Liver (tissue), 9 donors: ENCODE results near the gene CIB2. TPM values are rescaled to one million over a fixed set of nuclear protein-coding genes. Genes with fewer than 3 reads are reported as not detected.
A peak's percentile ranks its signal among the peaks of the same experiment; 100 is the strongest.

Source experiments
- DNase-seq: peaks from one replicate; pipeline ENCODE4 v3.0.0-alpha.2; 2017; ENCODE audit warnings: low spot score
- H3K27ac ChIP-seq, 2 donors: one replicate each; pipeline ENCODE4 v1.7.0; 2013; ENCODE audit warnings: inconsistent platforms in 2 of 2, low read length in 2 of 2, control low read depth in 1 of 2, low read depth in 1 of 2, mild to moderate bottlenecking in 1 of 2
- H3K27me3 ChIP-seq, 4 donors: one replicate each; pipeline versions ENCODE4 v1.6.1 to v1.7.0; 2013; ENCODE audit warnings: low read length in 3 of 4, inconsistent platforms in 1 of 4, mild to moderate bottlenecking in 1 of 4, moderate library complexity in 1 of 4; ENCODE audit not compliant: control insufficient read depth in 4 of 4, insufficient read depth in 4 of 4
- H3K36me3 ChIP-seq, 4 donors: one replicate each; pipeline versions ENCODE4 v1.6.1 to v1.7.0; 2013; ENCODE audit warnings: low read length in 3 of 4, mild to moderate bottlenecking in 3 of 4, low read depth in 1 of 4, moderate library complexity in 1 of 4; ENCODE audit not compliant: control insufficient read depth in 4 of 4, insufficient read depth in 3 of 4
- H3K4me1 ChIP-seq, 4 donors: one replicate each; pipeline versions ENCODE4 v1.6.1 to v1.7.0; 2013; ENCODE audit warnings: low read length in 3 of 4, mild to moderate bottlenecking in 3 of 4, moderate library complexity in 1 of 4; ENCODE audit not compliant: control insufficient read depth in 4 of 4, insufficient read depth in 4 of 4
- H3K4me3 ChIP-seq, 3 donors: one replicate each; pipeline versions ENCODE4 v1.6.1 to v1.7.0; 2013; ENCODE audit warnings: low read length in 3 of 3, control low read depth in 1 of 3, low read depth in 1 of 3, mild to moderate bottlenecking in 1 of 3
- H3K9ac ChIP-seq, 2 donors: one replicate each; pipeline ENCODE4 v1.7.0; 2013; ENCODE audit warnings: low read length in 2 of 2, mild to moderate bottlenecking in 2 of 2, moderate library complexity in 2 of 2, control low read depth in 1 of 2, low read depth in 1 of 2
- H3K9me3 ChIP-seq, 4 donors: one replicate each; pipeline versions ENCODE4 v1.6.1 to v1.7.0; 2013; ENCODE audit warnings: low read length in 3 of 4; ENCODE audit not compliant: control insufficient read depth in 4 of 4
- EGR1 ChIP-seq, 2 donors: IDR thresholded peaks; 2 replicates each; pipeline ENCODE4 v1.6.1; 2016 to 2018; ENCODE audit warnings: antibody characterized with exemption in 2 of 2, low read depth in 2 of 2
- FOXA1 ChIP-seq: IDR thresholded peaks from 2 replicates; pipeline ENCODE4 v1.6.1; 2016; ENCODE audit warnings: antibody characterized with exemption
- GABPA ChIP-seq, 2 donors: IDR thresholded peaks in 1 of 2; conservative IDR thresholded peaks in 1 of 2; 2 replicates each; pipeline ENCODE4 v1.6.1; 2016; ENCODE audit warnings: antibody characterized with exemption in 2 of 2, mild to moderate bottlenecking in 1 of 2, moderate library complexity in 1 of 2
- HNF4A ChIP-seq, 2 donors: conservative IDR thresholded peaks; 2 replicates each; pipeline ENCODE4 v1.6.1; 2016; ENCODE audit warnings: antibody characterized with exemption in 2 of 2, mild to moderate bottlenecking in 2 of 2
- HNF4G ChIP-seq: IDR thresholded peaks from 2 replicates; pipeline ENCODE4 v1.6.1; 2016; ENCODE audit warnings: antibody characterized with exemption
- JUND ChIP-seq, 2 donors: IDR thresholded peaks; 2 replicates each; pipeline ENCODE4 v1.6.1; 2016; ENCODE audit warnings: antibody characterized with exemption in 2 of 2
- NR2F2 ChIP-seq: IDR thresholded peaks from 2 replicates; pipeline ENCODE4 v1.6.1; 2016; ENCODE audit warnings: antibody characterized with exemption
- RAD21 ChIP-seq, 2 donors: IDR thresholded peaks; 2 replicates each; pipeline ENCODE4 v1.6.1; 2016; ENCODE audit warnings: antibody characterized with exemption in 2 of 2, mild to moderate bottlenecking in 2 of 2
- RXRA ChIP-seq, 2 donors: IDR thresholded peaks; 2 replicates each; pipeline ENCODE4 v1.6.1; 2017 to 2018; ENCODE audit warnings: antibody characterized with exemption in 2 of 2, mild to moderate bottlenecking in 1 of 2
- SP1 ChIP-seq: IDR thresholded peaks from 2 replicates; pipeline ENCODE4 v1.6.1; 2018; ENCODE audit warnings: antibody characterized with exemption, mild to moderate bottlenecking
- TAF1 ChIP-seq: conservative IDR thresholded peaks from 2 replicates; pipeline ENCODE4 v1.6.1; 2016; ENCODE audit warnings: antibody characterized with exemption, mild to moderate bottlenecking
- YY1 ChIP-seq: IDR thresholded peaks from 2 replicates; pipeline ENCODE4 v1.6.1; 2016; ENCODE audit warnings: antibody characterized with exemption, mild to moderate bottlenecking
- WGBS: extraction: QIAGEN DNeasy Blood & Tissue Kit; methylation state at CpG from one replicate; pipeline ENCODE4 v1.1.7; 2013; 5-methylcytosine and 5-hydroxymethylcytosine counted together
- polyA plus RNA-seq, 2 donors: library from polyadenylated mRNA; stranded (reverse) in 1 of 2; unstranded in 1 of 2; fragments of 200-250 nt in 1 of 2; fragments of >200 nt in 1 of 2; fragmentation: Nextera tagmentation in 1 of 2; extraction: Ambion mirVana in 1 of 2; gene quantifications; one replicate each; pipeline versions ENCODE4 v1.2.1 to v1.2.3, GENCODE V29; 2013 to 2015
- total RNA-seq, 2 donors: library from RNA; depleted of rRNA; stranded (reverse); fragments of >200 nt; gene quantifications; one replicate each; pipeline ENCODE4 v1.2.3, GENCODE V29; 2014
- TF ChIP-seq, protein P1 (sequence below): IDR thresholded peaks from 2 replicates; pipeline ENCODE4 v1.6.1; 2016; ENCODE audit warnings: antibody characterized with exemption
- TF ChIP-seq, protein P2 (sequence below): IDR thresholded peaks from 2 replicates; pipeline ENCODE4 v1.6.1; 2016; ENCODE audit warnings: antibody characterized with exemption
- TF ChIP-seq, protein P3 (sequence below): fragments of 150-350 bp; IDR thresholded peaks from 2 replicates; pipeline ENCODE4 v1.5.1; 2017; ENCODE audit warnings: improper control_type of control experiment, low read depth, low read length; ENCODE audit not compliant: missing input control
- TF ChIP-seq, protein P4 (sequence below): IDR thresholded peaks from 2 replicates; pipeline ENCODE4 v1.6.1; 2016; ENCODE audit warnings: antibody characterized with exemption, mild to moderate bottlenecking
- TF ChIP-seq, protein P5 (sequence below): IDR thresholded peaks from 2 replicates; pipeline ENCODE4 v1.6.1; 2016; ENCODE audit warnings: antibody characterized with exemption
- donor health status: healthy.
- donor health status: healthy.
- donor health status: healthy.
- donor health status: healthy.
- donor health status: healthy.

CIB2 gene
- total and polyA plus RNA-seq, 4 donors = 0.25 to 2.2 (median 0.53) TPM

DNA sequence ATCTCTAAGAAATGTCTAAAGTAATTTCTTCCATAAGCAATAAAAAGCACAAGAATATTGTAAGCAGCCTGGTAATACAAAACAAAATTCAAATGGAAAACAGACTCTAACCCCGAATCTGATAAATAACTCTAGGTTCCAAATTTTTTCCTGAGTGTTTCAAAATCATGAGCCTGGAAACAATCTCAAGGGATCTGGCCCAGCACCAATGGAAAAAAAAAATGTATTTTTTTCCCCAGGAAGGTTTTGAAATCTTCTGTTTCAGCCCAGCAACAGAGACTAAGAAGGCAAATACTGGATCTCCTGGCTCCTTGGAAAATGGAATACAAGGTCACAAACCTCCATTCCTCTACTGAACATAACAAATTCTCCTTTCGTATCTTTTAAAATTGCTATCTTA, 66.7 kb downstream of the CIB2 start:
- Histone ChIP-seq H3K4me1 (peaks cover 25 to 84% (median 57%) of the 10 kb centered on the region in 4 donors), H3K36me3 (no peaks in the 10 kb centered on the region)

DNA sequence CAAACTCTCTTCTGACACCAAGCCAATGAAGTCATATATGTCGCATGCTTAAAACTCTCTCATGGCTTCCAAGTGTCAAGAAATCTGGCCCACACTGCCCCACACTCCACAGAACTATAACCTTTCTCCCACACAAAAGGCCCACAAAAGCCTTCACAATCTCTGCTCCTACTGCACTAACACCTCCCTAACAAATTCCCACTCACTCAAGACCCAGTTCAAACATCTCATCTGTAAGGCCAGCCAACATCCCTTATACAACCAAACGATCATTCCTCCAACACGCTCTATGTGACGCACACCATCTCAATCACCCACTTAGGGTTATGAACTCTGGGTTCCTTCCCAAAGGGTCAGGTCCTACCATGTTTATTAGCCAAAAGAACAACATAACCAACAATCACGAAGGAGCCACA, 67.3 kb downstream of the CIB2 start:
- H3K4me3 ChIP-seq = no peak overlapping the region
- TF ChIP-seq RXRA (IDR thresholded peaks at IDR 0.05) (peak in 1 of 2 donors; percentile 38), HNF4G (no peak), NR2F2 (peak; percentile 79)
- no peaks in the 10 kb centered on the region for H3K9me3 ChIP-seq
- H3K4me1 ChIP-seq = peaks cover 23 to 84% (median 57%) of the 10 kb centered on the region in 4 donors
- no peaks in the 10 kb centered on the region for H3K36me3 ChIP-seq
- no peaks in the 10 kb centered on the region for H3K27me3 ChIP-seq
- H3K27ac ChIP-seq = peak overlapping the region; percentile 97 to 98
- DNase-seq = no peak
- 57% methylated on average over 5 of the region's 5 CpGs for WGBS
- no peak overlapping the region for H3K9ac ChIP-seq

More for the DNA sequence above, 66.7 kb downstream of the CIB2 start:
- no peak for DNase-seq
- peak overlapping the region; percentile 72 to 89 for H3K9ac ChIP-seq
- H3K27me3 ChIP-seq = no peaks in the 10 kb centered on the region
- no peaks in the 10 kb centered on the region for H3K9me3 ChIP-seq
- H3K27ac ChIP-seq = peak overlapping the region; percentile 97 to 98
- TF ChIP-seq FOXA1 (no peak), EGR1 (IDR thresholded peaks at IDR 0.05; ENCODE audit: low read depth in 2 of 2) (peak in 1 of 2 donors; percentile 34), HNF4A (conservative IDR thresholded peaks at IDR 0.05) (peak; percentile 40 to 47), YY1 (no peak), NR2F2 (no peak), TAF1 (no peak), RAD21 (IDR thresholded peaks at IDR 0.05) (no peak), RXRA (IDR thresholded peaks at IDR 0.05) (no peak), SP1 (no peak)
- TF ChIP-seq, protein P1, sequence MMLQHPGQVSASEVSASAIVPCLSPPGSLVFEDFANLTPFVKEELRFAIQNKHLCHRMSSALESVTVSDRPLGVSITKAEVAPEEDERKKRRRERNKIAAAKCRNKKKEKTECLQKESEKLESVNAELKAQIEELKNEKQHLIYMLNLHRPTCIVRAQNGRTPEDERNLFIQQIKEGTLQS = no peak
- TF ChIP-seq, protein P2, sequence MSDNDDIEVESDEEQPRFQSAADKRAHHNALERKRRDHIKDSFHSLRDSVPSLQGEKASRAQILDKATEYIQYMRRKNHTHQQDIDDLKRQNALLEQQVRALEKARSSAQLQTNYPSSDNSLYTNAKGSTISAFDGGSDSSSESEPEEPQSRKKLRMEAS = no peak
- TF ChIP-seq, protein P3, sequence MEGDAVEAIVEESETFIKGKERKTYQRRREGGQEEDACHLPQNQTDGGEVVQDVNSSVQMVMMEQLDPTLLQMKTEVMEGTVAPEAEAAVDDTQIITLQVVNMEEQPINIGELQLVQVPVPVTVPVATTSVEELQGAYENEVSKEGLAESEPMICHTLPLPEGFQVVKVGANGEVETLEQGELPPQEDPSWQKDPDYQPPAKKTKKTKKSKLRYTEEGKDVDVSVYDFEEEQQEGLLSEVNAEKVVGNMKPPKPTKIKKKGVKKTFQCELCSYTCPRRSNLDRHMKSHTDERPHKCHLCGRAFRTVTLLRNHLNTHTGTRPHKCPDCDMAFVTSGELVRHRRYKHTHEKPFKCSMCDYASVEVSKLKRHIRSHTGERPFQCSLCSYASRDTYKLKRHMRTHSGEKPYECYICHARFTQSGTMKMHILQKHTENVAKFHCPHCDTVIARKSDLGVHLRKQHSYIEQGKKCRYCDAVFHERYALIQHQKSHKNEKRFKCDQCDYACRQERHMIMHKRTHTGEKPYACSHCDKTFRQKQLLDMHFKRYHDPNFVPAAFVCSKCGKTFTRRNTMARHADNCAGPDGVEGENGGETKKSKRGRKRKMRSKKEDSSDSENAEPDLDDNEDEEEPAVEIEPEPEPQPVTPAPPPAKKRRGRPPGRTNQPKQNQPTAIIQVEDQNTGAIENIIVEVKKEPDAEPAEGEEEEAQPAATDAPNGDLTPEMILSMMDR = no peak
- 56% methylated on average over 2 of the region's 2 CpGs for WGBS
- H3K4me3 ChIP-seq = no peak overlapping the region

DNA sequence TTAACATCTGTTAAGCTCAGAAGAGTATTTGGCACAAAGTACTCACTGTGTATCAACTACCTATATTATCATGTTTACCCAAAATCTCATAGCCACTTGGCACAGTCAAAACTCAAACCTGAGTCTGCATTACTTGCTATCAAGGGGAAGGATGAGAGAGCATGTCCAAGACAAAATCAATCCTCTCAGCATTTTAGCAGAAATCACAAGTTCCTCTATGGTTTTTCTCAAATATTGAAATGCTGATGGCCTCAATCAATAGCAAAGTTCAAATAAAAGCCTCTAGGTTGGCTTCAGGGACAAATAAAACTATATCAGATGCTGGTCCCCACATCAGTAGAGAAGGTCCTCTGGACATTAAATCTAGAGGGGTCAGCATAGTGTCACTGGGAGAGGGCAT, 68.0 kb downstream of the CIB2 start:
- Histone ChIP-seq H3K9me3 (no peaks in the 10 kb centered on the region), H3K4me1 (peaks cover 21 to 78% (median 54%) of the 10 kb centered on the region in 4 donors), H3K27me3 (no peaks in the 10 kb centered on the region), H3K36me3 (no peaks in the 10 kb centered on the region), H3K4me3 (no peak overlapping the region), H3K9ac (peak overlapping the region in 1 of 2 donors; percentile 24), H3K27ac (peak overlapping the region; percentile 97 to 98)
- TF ChIP-seq RXRA (IDR thresholded peaks at IDR 0.05) (no peak), GABPA (IDR thresholded peaks at IDR 0.05 in 1 of 2, conservative IDR thresholded peaks at IDR 0.05 in 1 of 2) (no peak), YY1 (no peak), HNF4G (no peak), JUND (IDR thresholded peaks at IDR 0.05) (no peak), NR2F2 (no peak), EGR1 (IDR thresholded peaks at IDR 0.05; ENCODE audit: low read depth in 2 of 2) (no peak), HNF4A (conservative IDR thresholded peaks at IDR 0.05) (no peak), TAF1 (no peak)
- TF ChIP-seq, protein P4, sequence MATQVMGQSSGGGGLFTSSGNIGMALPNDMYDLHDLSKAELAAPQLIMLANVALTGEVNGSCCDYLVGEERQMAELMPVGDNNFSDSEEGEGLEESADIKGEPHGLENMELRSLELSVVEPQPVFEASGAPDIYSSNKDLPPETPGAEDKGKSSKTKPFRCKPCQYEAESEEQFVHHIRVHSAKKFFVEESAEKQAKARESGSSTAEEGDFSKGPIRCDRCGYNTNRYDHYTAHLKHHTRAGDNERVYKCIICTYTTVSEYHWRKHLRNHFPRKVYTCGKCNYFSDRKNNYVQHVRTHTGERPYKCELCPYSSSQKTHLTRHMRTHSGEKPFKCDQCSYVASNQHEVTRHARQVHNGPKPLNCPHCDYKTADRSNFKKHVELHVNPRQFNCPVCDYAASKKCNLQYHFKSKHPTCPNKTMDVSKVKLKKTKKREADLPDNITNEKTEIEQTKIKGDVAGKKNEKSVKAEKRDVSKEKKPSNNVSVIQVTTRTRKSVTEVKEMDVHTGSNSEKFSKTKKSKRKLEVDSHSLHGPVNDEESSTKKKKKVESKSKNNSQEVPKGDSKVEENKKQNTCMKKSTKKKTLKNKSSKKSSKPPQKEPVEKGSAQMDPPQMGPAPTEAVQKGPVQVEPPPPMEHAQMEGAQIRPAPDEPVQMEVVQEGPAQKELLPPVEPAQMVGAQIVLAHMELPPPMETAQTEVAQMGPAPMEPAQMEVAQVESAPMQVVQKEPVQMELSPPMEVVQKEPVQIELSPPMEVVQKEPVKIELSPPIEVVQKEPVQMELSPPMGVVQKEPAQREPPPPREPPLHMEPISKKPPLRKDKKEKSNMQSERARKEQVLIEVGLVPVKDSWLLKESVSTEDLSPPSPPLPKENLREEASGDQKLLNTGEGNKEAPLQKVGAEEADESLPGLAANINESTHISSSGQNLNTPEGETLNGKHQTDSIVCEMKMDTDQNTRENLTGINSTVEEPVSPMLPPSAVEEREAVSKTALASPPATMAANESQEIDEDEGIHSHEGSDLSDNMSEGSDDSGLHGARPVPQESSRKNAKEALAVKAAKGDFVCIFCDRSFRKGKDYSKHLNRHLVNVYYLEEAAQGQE = no peak
- TF ChIP-seq, protein P1 = no peak
- TF ChIP-seq, protein P5, sequence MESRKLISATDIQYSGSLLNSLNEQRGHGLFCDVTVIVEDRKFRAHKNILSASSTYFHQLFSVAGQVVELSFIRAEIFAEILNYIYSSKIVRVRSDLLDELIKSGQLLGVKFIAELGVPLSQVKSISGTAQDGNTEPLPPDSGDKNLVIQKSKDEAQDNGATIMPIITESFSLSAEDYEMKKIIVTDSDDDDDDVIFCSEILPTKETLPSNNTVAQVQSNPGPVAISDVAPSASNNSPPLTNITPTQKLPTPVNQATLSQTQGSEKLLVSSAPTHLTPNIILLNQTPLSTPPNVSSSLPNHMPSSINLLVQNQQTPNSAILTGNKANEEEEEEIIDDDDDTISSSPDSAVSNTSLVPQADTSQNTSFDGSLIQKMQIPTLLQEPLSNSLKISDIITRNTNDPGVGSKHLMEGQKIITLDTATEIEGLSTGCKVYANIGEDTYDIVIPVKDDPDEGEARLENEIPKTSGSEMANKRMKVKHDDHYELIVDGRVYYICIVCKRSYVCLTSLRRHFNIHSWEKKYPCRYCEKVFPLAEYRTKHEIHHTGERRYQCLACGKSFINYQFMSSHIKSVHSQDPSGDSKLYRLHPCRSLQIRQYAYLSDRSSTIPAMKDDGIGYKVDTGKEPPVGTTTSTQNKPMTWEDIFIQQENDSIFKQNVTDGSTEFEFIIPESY = no peak
- TF ChIP-seq, protein P3 = no peak
- DNase-seq = no peak
